Thyroid gland (tissue), 4 donors: ENCODE data around the gene ABCC3.

Experiments
- POLR2A ChIP-seq, 2 donors: fragments of 450-650 bp; IDR thresholded peaks; one replicate each; pipeline ENCODE4 v1.6.1; 2017; ENCODE audit warnings: antibody characterized with exemption in 2 of 2, mild to moderate bottlenecking in 2 of 2, moderate library complexity in 1 of 2
- TF ChIP-seq, protein P1 (sequence below), 6 experiments: fragments of 200-600 bp in 3 of 6; fragments of 450-650 bp in 3 of 6; sonication (generic) in 3 of 6; IDR thresholded peaks; one replicate each; pipeline ENCODE4 v1.5.1; 2016 to 2019; ENCODE audit warnings: antibody characterized with exemption in 6 of 6, mild to moderate bottlenecking in 2 of 6, inconsistent platforms in 1 of 6, moderate library complexity in 1 of 6

DNA sequence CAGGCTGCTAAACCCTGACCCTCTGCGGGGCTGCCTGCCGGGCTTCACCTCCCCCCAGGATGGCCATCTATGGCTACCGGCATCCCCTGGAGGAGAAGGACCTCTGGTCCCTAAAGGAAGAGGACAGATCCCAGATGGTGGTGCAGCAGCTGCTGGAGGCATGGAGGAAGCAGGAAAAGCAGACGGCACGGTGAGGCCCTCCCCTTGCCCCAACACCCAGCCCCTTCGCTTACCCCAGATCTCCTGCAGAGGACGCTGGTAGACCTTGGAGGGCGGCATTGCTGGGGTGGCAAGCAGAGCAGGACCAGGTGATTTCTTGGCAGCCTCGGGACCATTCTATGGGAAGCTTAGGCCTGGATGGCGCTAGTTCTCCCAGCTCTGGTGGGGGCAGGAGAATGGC, 24.5 kb downstream of the ABCC3 start:
- no peak for TF ChIP-seq POLR2A (IDR thresholded peaks at IDR 0.05)
- TF ChIP-seq, protein P1, sequence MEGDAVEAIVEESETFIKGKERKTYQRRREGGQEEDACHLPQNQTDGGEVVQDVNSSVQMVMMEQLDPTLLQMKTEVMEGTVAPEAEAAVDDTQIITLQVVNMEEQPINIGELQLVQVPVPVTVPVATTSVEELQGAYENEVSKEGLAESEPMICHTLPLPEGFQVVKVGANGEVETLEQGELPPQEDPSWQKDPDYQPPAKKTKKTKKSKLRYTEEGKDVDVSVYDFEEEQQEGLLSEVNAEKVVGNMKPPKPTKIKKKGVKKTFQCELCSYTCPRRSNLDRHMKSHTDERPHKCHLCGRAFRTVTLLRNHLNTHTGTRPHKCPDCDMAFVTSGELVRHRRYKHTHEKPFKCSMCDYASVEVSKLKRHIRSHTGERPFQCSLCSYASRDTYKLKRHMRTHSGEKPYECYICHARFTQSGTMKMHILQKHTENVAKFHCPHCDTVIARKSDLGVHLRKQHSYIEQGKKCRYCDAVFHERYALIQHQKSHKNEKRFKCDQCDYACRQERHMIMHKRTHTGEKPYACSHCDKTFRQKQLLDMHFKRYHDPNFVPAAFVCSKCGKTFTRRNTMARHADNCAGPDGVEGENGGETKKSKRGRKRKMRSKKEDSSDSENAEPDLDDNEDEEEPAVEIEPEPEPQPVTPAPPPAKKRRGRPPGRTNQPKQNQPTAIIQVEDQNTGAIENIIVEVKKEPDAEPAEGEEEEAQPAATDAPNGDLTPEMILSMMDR (IDR thresholded peaks at IDR 0.05), result no peak
